Fibroblast of villous mesenchyme (primary cell): Measurements from ENCODE around the gene SRCIN1. TPM values are rescaled to one million over a fixed set of nuclear protein-coding genes. Genes with fewer than 3 reads are reported as not detected.

Source experiments
- DNase-seq: peaks from one replicate; pipeline ENCODE4 v3.0.0-alpha.2; 2010; ENCODE audit warnings: low read depth
- H3K4me3 ChIP-seq: 2 replicates; pipeline ENCODE4 v1.5.1; 2011; ENCODE audit warnings: low read depth, mild to moderate bottlenecking, low read length
- CTCF ChIP-seq: IDR thresholded peaks from 2 replicates; pipeline ENCODE4 v1.5.1; 2012; ENCODE audit warnings: low read depth, mild to moderate bottlenecking, low read length; ENCODE audit not compliant: insufficient read depth
- total RNA-seq: library from RNA; depleted of rRNA; stranded (reverse); fragments of >200 nt; gene quantifications from 2 replicates; pipeline ENCODE4 v1.2.3, GENCODE V29; 2012

The SRCIN1 gene
- total RNA-seq, 1 donor, result not detected

- DNase-seq, result no peak
- no peak for TF ChIP-seq CTCF
- H3K4me3 ChIP-seq, result no peak overlapping the region
Measured at GRCh38 chr17:38562903-38563302, 42.8 kb downstream of the SRCIN1 start.

- no peak for TF ChIP-seq CTCF
- H3K4me3 ChIP-seq, result no peak overlapping the region
- DNase-seq, result no peak
Measured at GRCh38 chr17:38562215-38562569, 43.6 kb downstream of the SRCIN1 start.

GRCh38 chr17:38561416-38562214 is 44.1 kb downstream of the SRCIN1 start:
- DNase-seq, result no peak
- H3K4me3 ChIP-seq, result no peak overlapping the region
- TF ChIP-seq CTCF, result no peak

GRCh38 chr17:38560503-38561318 is 45.0 kb downstream of the SRCIN1 start:
- TF ChIP-seq CTCF, result no peak
- no peak overlapping the region for H3K4me3 ChIP-seq
- peak; percentile 36 for DNase-seq

GRCh38 chr17:38559880-38560230 is 45.9 kb downstream of the SRCIN1 start:
- no peak for TF ChIP-seq CTCF
- no peak overlapping the region for H3K4me3 ChIP-seq
- no peak for DNase-seq

- no peak for TF ChIP-seq CTCF
- peak; percentile 67 for DNase-seq
- H3K4me3 ChIP-seq, result peak overlapping the region; percentile 56
Measured at GRCh38 chr17:38559051-38559879, 46.5 kb downstream of the SRCIN1 start.
